MM.1S (cell line): ENCODE measurements around the gene MAPKAP1.

Experiments used
- DNase-seq: peaks from one replicate; pipeline ENCODE4 v3.0.0-alpha.2; 2015
- H2AFZ ChIP-seq: fragments of 300-600 bp; sonication (generic); 2 replicates; pipeline ENCODE4 v1.6.0; 2016; ENCODE audit warnings: antibody characterized with exemption, low read length
- H3F3A ChIP-seq: fragments of 300-600 bp; sonication (generic); 2 replicates; pipeline ENCODE4 v1.6.1; 2016; ENCODE audit warnings: mild to moderate bottlenecking, antibody characterized with exemption, low read length, moderate library complexity, mixed read lengths; ENCODE audit not compliant: insufficient read depth
- H3K27ac ChIP-seq: fragments of 300-600 bp; sonication (generic); 2 replicates; pipeline ENCODE4 v1.5.1; 2016; ENCODE audit warnings: mild to moderate bottlenecking, low read length
- H3K27me3 ChIP-seq: fragments of 300-600 bp; sonication (generic); replicated peaks from 2 replicates; pipeline ENCODE4 v1.6.0; 2016; ENCODE audit warnings: low read length; ENCODE audit not compliant: insufficient read depth
- H3K36me3 ChIP-seq: fragments of 300-600 bp; sonication (generic); replicated peaks from 2 replicates; pipeline ENCODE4 v1.6.1; 2016; ENCODE audit warnings: mild to moderate bottlenecking, low read length, mixed read lengths; ENCODE audit not compliant: insufficient read depth
- H3K4me1 ChIP-seq: fragments of 300-600 bp; sonication (generic); 2 replicates; pipeline ENCODE4 v1.6.1; 2016; ENCODE audit warnings: low read length, mixed read lengths
- H3K4me2 ChIP-seq: fragments of 300-600 bp; sonication (generic); 2 replicates; pipeline ENCODE4 v1.6.0; 2016; ENCODE audit warnings: low read depth, low read length
- H3K4me3 ChIP-seq: fragments of 300-600 bp; sonication (generic); 2 replicates; pipeline ENCODE4 v1.5.1; 2016; ENCODE audit warnings: low read length, mixed read lengths
- H3K79me2 ChIP-seq: fragments of 300-600 bp; sonication (generic); 2 replicates; pipeline ENCODE4 v1.6.1; 2016; ENCODE audit warnings: mixed run types, low read length, mixed read lengths
- H3K9ac ChIP-seq: fragments of 300-600 bp; sonication (generic); 2 replicates; pipeline ENCODE4 v1.6.1; 2016; ENCODE audit warnings: low read length, mixed read lengths
- H3K9me2 ChIP-seq: fragments of 300-600 bp; sonication (generic); replicated peaks from 2 replicates; pipeline ENCODE4 v1.6.1; 2016; ENCODE audit warnings: mild to moderate bottlenecking, low read length, mixed read lengths; ENCODE audit not compliant: insufficient read depth
- H3K9me3 ChIP-seq: fragments of 300-600 bp; sonication (generic); replicated peaks from 2 replicates; pipeline ENCODE4 v1.6.1; 2016; ENCODE audit warnings: mild to moderate bottlenecking, low read length, mixed read lengths; ENCODE audit not compliant: insufficient read depth
- H4K20me1 ChIP-seq: fragments of 300-600 bp; sonication (generic); 2 replicates; pipeline ENCODE4 v1.6.1; 2016; ENCODE audit warnings: mild to moderate bottlenecking, low read length, moderate library complexity, mixed read lengths; ENCODE audit not compliant: insufficient read depth
- CTCF ChIP-seq: fragments of 300-600 bp; sonication (generic); IDR thresholded peaks from 2 replicates; pipeline ENCODE4 v1.5.1; 2016; ENCODE audit warnings: antibody characterized with exemption, low read length, mixed read lengths
- EZH2 ChIP-seq: fragments of 300-600 bp; sonication (generic); optimal IDR thresholded peaks from 2 replicates; pipeline ENCODE3; 2017; ENCODE audit warnings: low read depth, mild to moderate bottlenecking, antibody characterized with exemption, low read length, mixed read lengths
- EZH2phosphoT487 ChIP-seq: fragments of 300-600 bp; sonication (generic); IDR thresholded peaks from 2 replicates; pipeline ENCODE4 v1.6.1; 2018; ENCODE audit warnings: antibody characterized with exemption, low read length

Gene MAPKAP1

GRCh38 chr9:125663127-125663526 is 43.9 kb downstream of the MAPKAP1 start:
- Histone ChIP-seq H3K9me3 (no peaks in the 10 kb centered on the region), H3K9me2 (no peaks in the 10 kb centered on the region), H3K27ac (no peak overlapping the region), H3K9ac (no peak overlapping the region), H3K36me3 (no peaks in the 10 kb centered on the region), H3F3A (no peaks in the 10 kb centered on the region), H3K4me3 (no peak overlapping the region), H3K79me2 (no peaks in the 10 kb centered on the region), H3K4me1 (no peaks in the 10 kb centered on the region), H3K27me3 (no peaks in the 10 kb centered on the region), H3K4me2 (no peak overlapping the region), H4K20me1 (no peaks in the 10 kb centered on the region; the same call in 1 of the 2 replicates), H2AFZ (no peak overlapping the region)
- no peak for DNase-seq
- TF ChIP-seq CTCF = no peak
- no peak for TF ChIP-seq EZH2phosphoT487
- TF ChIP-seq EZH2 = no peak

- H3K9me3 ChIP-seq = no peaks in the 10 kb centered on the region
- no peak overlapping the region for H3K4me3 ChIP-seq
- H3K9ac ChIP-seq = no peak overlapping the region
- no peaks in the 10 kb centered on the region; the same call in 1 of the 2 replicates for H4K20me1 ChIP-seq
- no peak overlapping the region for H3K27ac ChIP-seq
- no peak overlapping the region for H2AFZ ChIP-seq
- TF ChIP-seq EZH2 = no peak
- no peak for TF ChIP-seq CTCF
- no peak for TF ChIP-seq EZH2phosphoT487
- no peaks in the 10 kb centered on the region for H3K9me2 ChIP-seq
- no peaks in the 10 kb centered on the region for H3F3A ChIP-seq
- H3K27me3 ChIP-seq = no peaks in the 10 kb centered on the region
- H3K4me1 ChIP-seq = no peaks in the 10 kb centered on the region
- H3K36me3 ChIP-seq = no peaks in the 10 kb centered on the region
- H3K79me2 ChIP-seq = no peaks in the 10 kb centered on the region
- no peak for DNase-seq
- H3K4me2 ChIP-seq = no peak overlapping the region
Observed at GRCh38 chr9:125660557-125660956, 46.5 kb downstream of the MAPKAP1 start.

GRCh38 chr9:125659954-125660353 is 47.1 kb downstream of the MAPKAP1 start:
- Histone ChIP-seq H3K4me2 (no peak overlapping the region), H3K79me2 (no peaks in the 10 kb centered on the region)

More at GRCh38 chr9:125659954-125660353, 47.1 kb downstream of the MAPKAP1 start:
- TF ChIP-seq EZH2 = no peak
- TF ChIP-seq CTCF = no peak
- no peak for TF ChIP-seq EZH2phosphoT487
- Histone ChIP-seq H3K4me1 (no peaks in the 10 kb centered on the region), H3F3A (no peaks in the 10 kb centered on the region), H3K9ac (no peak overlapping the region), H3K36me3 (no peaks in the 10 kb centered on the region), H4K20me1 (no peaks in the 10 kb centered on the region; the same call in 1 of the 2 replicates), H2AFZ (no peak overlapping the region), H3K4me3 (no peak overlapping the region), H3K9me3 (no peaks in the 10 kb centered on the region), H3K27me3 (no peaks in the 10 kb centered on the region), H3K9me2 (no peaks in the 10 kb centered on the region), H3K27ac (no peak overlapping the region)
- DNase-seq = no peak
